Mesendoderm (in vitro differentiated cells): ENCODE measurements around the gene SLC39A10.

ENCODE experiments used
- DNase-seq: peaks from one replicate; pipeline ENCODE4 v3.0.0; 2013
- H2AK5ac ChIP-seq: 2 replicates; pipeline ENCODE4 v1.6.1; 2013; ENCODE audit warnings: low read length, inconsistent platforms
- H2BK120ac ChIP-seq: 2 replicates; pipeline ENCODE4 v1.6.1; 2013; ENCODE audit warnings: low read depth, mild to moderate bottlenecking, low read length, moderate library complexity, mixed read lengths
- H2BK15ac ChIP-seq: replicated peaks from 2 replicates; pipeline ENCODE4 v1.6.1; 2013; ENCODE audit warnings: low read depth, mild to moderate bottlenecking, moderate library complexity
- H2BK5ac ChIP-seq: 2 replicates; pipeline ENCODE4 v1.6.1; 2013; ENCODE audit warnings: low read length, inconsistent platforms
- H3K18ac ChIP-seq: 2 replicates; pipeline ENCODE4 v1.6.1; 2013; ENCODE audit warnings: mild to moderate bottlenecking, low read length, mixed read lengths
- H3K23ac ChIP-seq: one replicate; pipeline ENCODE4 v1.6.1; 2013; ENCODE audit warnings: low read length
- H3K27ac ChIP-seq: 2 replicates; pipeline ENCODE4 v1.5.1; 2013; ENCODE audit warnings: low read depth, mild to moderate bottlenecking, inconsistent platforms, low read length, moderate library complexity
- H3K27me3 ChIP-seq: 2 replicates; pipeline ENCODE4 v1.6.1; 2013; ENCODE audit warnings: low read length, control low read depth, mild to moderate bottlenecking, inconsistent platforms; ENCODE audit not compliant: insufficient read depth, poor library complexity
- H3K36me3 ChIP-seq: 2 replicates; pipeline ENCODE4 v1.6.1; 2013; ENCODE audit warnings: low read length, inconsistent platforms; ENCODE audit not compliant: control insufficient read depth, insufficient read depth
- H3K4ac ChIP-seq: one replicate; pipeline ENCODE4 v1.6.1; 2013; ENCODE audit warnings: low read depth, mild to moderate bottlenecking, low read length, moderate library complexity
- H3K4me1 ChIP-seq: 2 replicates; pipeline ENCODE4 v1.6.1; 2013; ENCODE audit warnings: low read depth, low read length, inconsistent platforms; ENCODE audit not compliant: control insufficient read depth
- H3K4me2 ChIP-seq: 2 replicates; pipeline ENCODE4 v1.6.1; 2013; ENCODE audit warnings: low read length
- H3K4me3 ChIP-seq: 2 replicates; pipeline ENCODE4 v1.5.1; 2013; ENCODE audit warnings: mild to moderate bottlenecking, low read length
- H3K56ac ChIP-seq: one replicate; pipeline ENCODE4 v1.6.1; 2013; ENCODE audit warnings: low read length
- H3K79me1 ChIP-seq: 2 replicates; pipeline ENCODE4 v1.6.1; 2013; ENCODE audit warnings: low read length, inconsistent platforms
- H3K79me2 ChIP-seq: 2 replicates; pipeline ENCODE4 v1.6.1; 2013; ENCODE audit warnings: mild to moderate bottlenecking, low read length; ENCODE audit not compliant: control insufficient read depth, insufficient read depth
- H3K9ac ChIP-seq: 2 replicates; pipeline ENCODE4 v1.6.1; 2013; ENCODE audit warnings: low read length, inconsistent platforms
- H4K5ac ChIP-seq: one replicate; pipeline ENCODE4 v1.6.1; 2013; ENCODE audit warnings: low read length
- H4K8ac ChIP-seq: one replicate; pipeline ENCODE4 v1.6.1; 2013; ENCODE audit warnings: low read depth, mild to moderate bottlenecking, control low read depth, low read length, moderate library complexity
- WGBS: extraction: QIAGEN DNeasy Blood & Tissue Kit; methylation state at CpG from one replicate; pipeline ENCODE4 v1.1.7; 2013; ENCODE audit warnings: low lambda C conversion rate, missing lambda C conversion rate; ENCODE audit not compliant: insufficient coverage; ENCODE audit errors: extremely low coverage; 5-methylcytosine and 5-hydroxymethylcytosine counted together

Gene SLC39A10

DNA sequence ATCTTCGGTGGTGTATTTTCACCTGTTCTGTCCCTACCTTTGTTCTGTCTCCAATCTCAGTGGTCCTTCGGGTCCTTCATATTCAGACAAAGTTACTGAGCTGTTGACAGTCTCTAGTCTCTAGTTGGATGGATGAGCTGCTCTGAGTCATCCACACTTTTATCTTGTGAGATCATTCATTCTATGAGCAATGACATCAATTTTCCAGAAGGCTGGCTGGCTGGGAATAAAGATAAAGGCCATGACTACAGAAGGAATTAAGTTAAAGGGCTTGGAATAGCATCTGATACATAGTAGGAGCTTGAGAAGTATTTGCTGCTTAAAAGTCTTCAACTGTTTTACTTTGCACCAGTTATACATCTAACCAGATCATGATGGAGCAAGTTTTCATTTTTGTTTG lies 43.1 kb upstream of the SLC39A10 start:
- Histone ChIP-seq H3K9ac (no peak overlapping the region), H3K79me2 (no peaks in the 10 kb centered on the region), H3K36me3 (no peaks in the 10 kb centered on the region), H2BK15ac (no peak overlapping the region), H2BK120ac (peak overlapping the region; percentile 61), H4K5ac (no peak overlapping the region), H3K4me2 (no peak overlapping the region), H2AK5ac (no peak overlapping the region), H3K4me3 (no peak overlapping the region), H3K4me1 (peaks cover 4% of the 10 kb centered on the region), H3K23ac (no peak overlapping the region), H3K56ac (no peak overlapping the region), H3K4ac (no peak overlapping the region), H3K27me3 (no peaks in the 10 kb centered on the region), H4K8ac (no peak overlapping the region), H3K18ac (no peak overlapping the region), H3K79me1 (no peaks in the 10 kb centered on the region), H2BK5ac (no peak overlapping the region), H3K27ac (no peak overlapping the region)
- no CpG with 5 or more reads among the region's 2 CpGs for WGBS
- peak; percentile 95 for DNase-seq

DNA sequence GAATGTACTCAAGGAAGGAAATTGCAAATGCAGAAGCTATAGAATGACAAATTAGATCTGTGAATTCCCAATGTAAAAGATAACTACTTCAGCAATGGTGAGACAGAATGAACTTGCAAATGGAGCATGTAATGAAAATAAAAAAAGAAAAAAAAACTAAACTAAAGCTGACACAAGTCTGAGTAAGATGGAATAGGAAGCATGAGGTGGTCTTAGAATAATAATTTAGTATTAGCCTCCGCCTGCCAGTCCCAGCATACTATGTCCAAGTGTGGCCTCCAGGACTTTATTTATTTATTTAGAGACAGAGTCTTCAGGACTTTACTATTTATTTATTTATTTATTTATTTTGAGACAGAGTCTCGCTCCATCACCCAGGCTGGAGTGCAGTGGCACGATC lies 37.4 kb upstream of the SLC39A10 start:
- H3K27ac ChIP-seq, result no peak overlapping the region
- H3K79me2 ChIP-seq, result no peaks in the 10 kb centered on the region
- H4K5ac ChIP-seq, result no peak overlapping the region
- H3K4me2 ChIP-seq, result no peak overlapping the region
- H2BK15ac ChIP-seq, result no peak overlapping the region
- H3K36me3 ChIP-seq, result no peaks in the 10 kb centered on the region
- H3K4ac ChIP-seq, result no peak overlapping the region
- H3K4me1 ChIP-seq, result peaks cover 6% of the 10 kb centered on the region
- DNase-seq, result no peak
- H3K23ac ChIP-seq, result no peak overlapping the region
- WGBS, result no CpG with 5 or more reads among the region's 3 CpGs
- no peak overlapping the region for H2BK120ac ChIP-seq
- no peak overlapping the region for H3K4me3 ChIP-seq
- no peak overlapping the region for H3K56ac ChIP-seq
- H3K79me1 ChIP-seq, result no peaks in the 10 kb centered on the region
- H2BK5ac ChIP-seq, result no peak overlapping the region
- no peak overlapping the region for H3K18ac ChIP-seq
- H3K9ac ChIP-seq, result no peak overlapping the region
- H4K8ac ChIP-seq, result no peak overlapping the region
- H2AK5ac ChIP-seq, result no peak overlapping the region
- H3K27me3 ChIP-seq, result no peaks in the 10 kb centered on the region

- H3K79me2 ChIP-seq, result no peaks in the 10 kb centered on the region
- H4K8ac ChIP-seq, result no peak overlapping the region
- H3K4ac ChIP-seq, result no peak overlapping the region
- peak overlapping the region; percentile 36 for H2BK15ac ChIP-seq
- H2BK5ac ChIP-seq, result no peak overlapping the region
- H2BK120ac ChIP-seq, result no peak overlapping the region
- no peaks in the 10 kb centered on the region for H3K36me3 ChIP-seq
- H3K56ac ChIP-seq, result no peak overlapping the region
- no peak overlapping the region for H2AK5ac ChIP-seq
- no peak overlapping the region for H3K23ac ChIP-seq
- H3K9ac ChIP-seq, result no peak overlapping the region
- H3K4me3 ChIP-seq, result no peak overlapping the region
- H4K5ac ChIP-seq, result no peak overlapping the region
- no peak overlapping the region for H3K27ac ChIP-seq
- WGBS, result no CpG with 5 or more reads among the region's 3 CpGs
- peaks cover 2% of the 10 kb centered on the region for H3K4me1 ChIP-seq
- H3K79me1 ChIP-seq, result no peaks in the 10 kb centered on the region
- no peak overlapping the region for H3K4me2 ChIP-seq
- no peaks in the 10 kb centered on the region for H3K27me3 ChIP-seq
- no peak overlapping the region for H3K18ac ChIP-seq
- no peak for DNase-seq
These were observed 36.5 kb upstream of the SLC39A10 start for GRCh38 chr2:195620501-195620900.

GRCh38 chr2:195622966-195623365 lies 34.1 kb upstream of the SLC39A10 start:
- no peaks in the 10 kb centered on the region for H3K79me2 ChIP-seq
- H3K4ac ChIP-seq, result no peak overlapping the region
- H3K9ac ChIP-seq, result no peak overlapping the region
- H3K4me3 ChIP-seq, result no peak overlapping the region
- H3K27ac ChIP-seq, result no peak overlapping the region
- no peaks in the 10 kb centered on the region for H3K36me3 ChIP-seq
- H3K56ac ChIP-seq, result no peak overlapping the region
- no peak overlapping the region for H4K5ac ChIP-seq
- H2BK120ac ChIP-seq, result no peak overlapping the region
- no peaks in the 10 kb centered on the region for H3K79me1 ChIP-seq
- no peaks in the 10 kb centered on the region for H3K27me3 ChIP-seq
- no peak overlapping the region for H3K18ac ChIP-seq
- peaks cover 2% of the 10 kb centered on the region for H3K4me1 ChIP-seq
- H2BK15ac ChIP-seq, result no peak overlapping the region
- H4K8ac ChIP-seq, result no peak overlapping the region
- no peak overlapping the region for H2AK5ac ChIP-seq
- DNase-seq, result peak; percentile 82
- no peak overlapping the region for H2BK5ac ChIP-seq
- H3K4me2 ChIP-seq, result no peak overlapping the region
- H3K23ac ChIP-seq, result no peak overlapping the region

DNA sequence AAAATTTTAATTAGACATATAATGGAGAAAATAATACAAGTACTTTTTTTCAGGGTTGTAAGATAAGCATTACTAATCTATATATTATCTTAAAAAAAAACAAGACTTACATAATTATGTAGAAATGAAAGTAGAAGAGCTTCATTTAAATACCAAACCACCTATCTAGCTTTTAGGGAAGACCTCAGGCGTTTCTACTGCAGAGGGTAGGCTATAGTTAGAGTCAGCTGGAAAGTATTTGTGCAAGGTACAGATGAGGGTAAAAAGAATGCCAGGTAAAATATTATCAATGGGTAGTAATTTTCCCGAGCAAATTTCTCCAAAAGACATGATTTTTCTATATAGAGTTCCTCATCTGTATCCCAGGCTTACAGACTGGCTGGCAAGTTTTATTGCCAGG lies 30.5 kb upstream of the SLC39A10 start:
- no peaks in the 10 kb centered on the region for H3K79me1 ChIP-seq
- no peak overlapping the region for H3K4me2 ChIP-seq
- H3K27me3 ChIP-seq, result no peaks in the 10 kb centered on the region
- DNase-seq, result no peak
- no peak overlapping the region for H2BK5ac ChIP-seq
- H3K36me3 ChIP-seq, result no peaks in the 10 kb centered on the region
- no peak overlapping the region for H2BK15ac ChIP-seq
- H3K79me2 ChIP-seq, result no peaks in the 10 kb centered on the region
- no peak overlapping the region for H3K4ac ChIP-seq
- H3K18ac ChIP-seq, result no peak overlapping the region
- H3K23ac ChIP-seq, result no peak overlapping the region
- no CpG with 5 or more reads among the region's 2 CpGs for WGBS
- no peaks in the 10 kb centered on the region for H3K4me1 ChIP-seq
- H3K27ac ChIP-seq, result no peak overlapping the region
- no peak overlapping the region for H2AK5ac ChIP-seq
- no peak overlapping the region for H3K4me3 ChIP-seq
- H3K9ac ChIP-seq, result no peak overlapping the region
- H4K5ac ChIP-seq, result no peak overlapping the region
- no peak overlapping the region for H2BK120ac ChIP-seq
- H3K56ac ChIP-seq, result no peak overlapping the region
- no peak overlapping the region for H4K8ac ChIP-seq

DNA sequence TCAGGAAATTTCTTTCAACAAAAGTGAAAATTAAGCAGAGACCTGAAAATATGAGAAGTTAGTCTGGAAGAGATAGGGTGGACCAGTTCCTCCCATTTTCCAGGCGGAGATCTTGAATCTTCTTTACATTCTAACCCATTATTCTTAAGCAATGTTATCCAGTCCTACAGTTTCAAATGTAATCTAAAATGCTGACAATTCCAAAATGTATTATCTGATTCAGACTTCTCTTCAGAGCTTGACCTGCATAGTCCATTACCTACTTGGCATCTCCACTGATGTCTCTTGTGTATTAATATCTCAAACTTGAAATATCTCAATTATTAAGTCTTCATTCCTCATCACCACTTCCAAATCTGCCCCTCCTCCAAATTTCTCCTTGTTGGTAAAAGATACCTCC lies 28.4 kb upstream of the SLC39A10 start:
- Histone ChIP-seq H3K27ac (no peak overlapping the region), H3K23ac (no peak overlapping the region), H3K9ac (no peak overlapping the region), H3K4me3 (no peak overlapping the region), H2BK5ac (no peak overlapping the region), H3K79me1 (no peaks in the 10 kb centered on the region), H3K56ac (no peak overlapping the region), H4K5ac (no peak overlapping the region), H2BK120ac (no peak overlapping the region), H3K27me3 (no peaks in the 10 kb centered on the region), H2BK15ac (no peak overlapping the region), H3K18ac (no peak overlapping the region), H3K79me2 (no peaks in the 10 kb centered on the region), H4K8ac (no peak overlapping the region), H3K4ac (no peak overlapping the region), H3K4me2 (no peak overlapping the region), H3K36me3 (no peaks in the 10 kb centered on the region), H2AK5ac (no peak overlapping the region), H3K4me1 (no peaks in the 10 kb centered on the region)
- no CpG with 5 or more reads among the region's 1 CpG for WGBS
- no peak for DNase-seq
